Measurements from ENCODE around the gene CNTN1.

DNA sequence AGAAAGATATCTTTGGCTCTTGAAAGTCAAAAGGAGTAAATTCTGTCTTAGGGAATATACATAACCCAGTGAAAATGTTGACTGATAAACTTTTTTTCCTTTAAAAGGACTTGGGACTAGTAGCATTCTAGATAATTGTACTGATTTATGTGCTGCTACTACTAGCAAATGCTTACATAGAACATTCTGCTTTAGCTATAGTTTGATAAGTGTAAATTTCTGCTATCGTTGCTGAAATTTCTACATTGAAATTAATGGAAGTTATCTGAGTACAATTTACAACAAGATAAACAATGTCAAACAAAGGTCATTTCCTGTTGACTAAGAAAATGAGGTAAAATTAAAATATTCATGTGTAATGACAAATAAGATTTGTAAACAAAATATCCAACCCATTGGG is 48.3 kb upstream of the CNTN1 start:
- TF ChIP-seq, protein P1, sequence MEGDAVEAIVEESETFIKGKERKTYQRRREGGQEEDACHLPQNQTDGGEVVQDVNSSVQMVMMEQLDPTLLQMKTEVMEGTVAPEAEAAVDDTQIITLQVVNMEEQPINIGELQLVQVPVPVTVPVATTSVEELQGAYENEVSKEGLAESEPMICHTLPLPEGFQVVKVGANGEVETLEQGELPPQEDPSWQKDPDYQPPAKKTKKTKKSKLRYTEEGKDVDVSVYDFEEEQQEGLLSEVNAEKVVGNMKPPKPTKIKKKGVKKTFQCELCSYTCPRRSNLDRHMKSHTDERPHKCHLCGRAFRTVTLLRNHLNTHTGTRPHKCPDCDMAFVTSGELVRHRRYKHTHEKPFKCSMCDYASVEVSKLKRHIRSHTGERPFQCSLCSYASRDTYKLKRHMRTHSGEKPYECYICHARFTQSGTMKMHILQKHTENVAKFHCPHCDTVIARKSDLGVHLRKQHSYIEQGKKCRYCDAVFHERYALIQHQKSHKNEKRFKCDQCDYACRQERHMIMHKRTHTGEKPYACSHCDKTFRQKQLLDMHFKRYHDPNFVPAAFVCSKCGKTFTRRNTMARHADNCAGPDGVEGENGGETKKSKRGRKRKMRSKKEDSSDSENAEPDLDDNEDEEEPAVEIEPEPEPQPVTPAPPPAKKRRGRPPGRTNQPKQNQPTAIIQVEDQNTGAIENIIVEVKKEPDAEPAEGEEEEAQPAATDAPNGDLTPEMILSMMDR (conservative IDR thresholded peaks at IDR 0.05) = no peak
- TF ChIP-seq ZFX (IDR thresholded peaks at IDR 0.05) = no peak
